H1 (cell line): ENCODE measurements around the gene EGLN2.

ENCODE experiments used
- CTCF ChIP-seq, 3 experiments: IDR thresholded peaks; 1 replicate in 2 of 3; 2 replicates in 1 of 3; pipeline versions ENCODE4 v1.5.1 to v1.6.1; 2011; ENCODE audit warnings: low read length in 3 of 3, mild to moderate bottlenecking in 3 of 3, inconsistent platforms in 2 of 3, low read depth in 1 of 3, moderate library complexity in 1 of 3; ENCODE audit not compliant: insufficient read depth in 1 of 3; ENCODE audit errors: control extremely low read depth in 1 of 3
- POLR2AphosphoS5 ChIP-seq: IDR thresholded peaks from 2 replicates; pipeline ENCODE4 v1.6.1; 2011; ENCODE audit warnings: low read depth, low read length

- TF ChIP-seq CTCF (IDR thresholded peaks at IDR 0.05; ENCODE audit: control extremely low read depth in 1 of 3, insufficient read depth in 1 of 3, low read depth in 1 of 3, low read length in 3 of 3) = no peak
- TF ChIP-seq POLR2AphosphoS5 = no peak
These were observed 7.6 kb upstream of the EGLN2 start for GRCh38 chr19:40791349-40791748.
